Measurements from ENCODE around the gene BPTF.

The BPTF gene

GRCh38 chr17:67824735-67825626, at the start of gene BPTF:
TSS of gene BPTF (plus strand) at chr17:67825503. CDS start at chr17:67825725, 222 bp downstream.
- Histone ChIP-seq H3K9me3 (ENCODE audit: control insufficient read depth, low read length) (no peaks in the 10 kb centered on the region), H3K27me3 (ENCODE audit: control insufficient read depth, insufficient read depth, low read length) (no peaks in the 10 kb centered on the region), H3K27ac (peak within 1 kb of the TSS; percentile 63), H3K36me3 (ENCODE audit: control insufficient read depth, insufficient read depth, low read length) (no peaks in the 10 kb centered on the region), H3K4me2 (ENCODE audit: low read length) (peak within 1 kb of the TSS; percentile 98), H2AFZ (peak within 1 kb of the TSS; percentile 98), H3K79me2 (peaks cover 21% of the 10 kb centered on the region), H3K4me1 (peaks cover 4% of the 10 kb centered on the region), H3K4me3 (ENCODE audit: low read depth, low read length) (peak within 1 kb of the TSS; percentile 67), H3K9ac (peak within 1 kb of the TSS; percentile 37)
- TF ChIP-seq, protein P1, sequence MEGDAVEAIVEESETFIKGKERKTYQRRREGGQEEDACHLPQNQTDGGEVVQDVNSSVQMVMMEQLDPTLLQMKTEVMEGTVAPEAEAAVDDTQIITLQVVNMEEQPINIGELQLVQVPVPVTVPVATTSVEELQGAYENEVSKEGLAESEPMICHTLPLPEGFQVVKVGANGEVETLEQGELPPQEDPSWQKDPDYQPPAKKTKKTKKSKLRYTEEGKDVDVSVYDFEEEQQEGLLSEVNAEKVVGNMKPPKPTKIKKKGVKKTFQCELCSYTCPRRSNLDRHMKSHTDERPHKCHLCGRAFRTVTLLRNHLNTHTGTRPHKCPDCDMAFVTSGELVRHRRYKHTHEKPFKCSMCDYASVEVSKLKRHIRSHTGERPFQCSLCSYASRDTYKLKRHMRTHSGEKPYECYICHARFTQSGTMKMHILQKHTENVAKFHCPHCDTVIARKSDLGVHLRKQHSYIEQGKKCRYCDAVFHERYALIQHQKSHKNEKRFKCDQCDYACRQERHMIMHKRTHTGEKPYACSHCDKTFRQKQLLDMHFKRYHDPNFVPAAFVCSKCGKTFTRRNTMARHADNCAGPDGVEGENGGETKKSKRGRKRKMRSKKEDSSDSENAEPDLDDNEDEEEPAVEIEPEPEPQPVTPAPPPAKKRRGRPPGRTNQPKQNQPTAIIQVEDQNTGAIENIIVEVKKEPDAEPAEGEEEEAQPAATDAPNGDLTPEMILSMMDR (IDR thresholded peaks at IDR 0.05) = peak; percentile 96

DNA sequence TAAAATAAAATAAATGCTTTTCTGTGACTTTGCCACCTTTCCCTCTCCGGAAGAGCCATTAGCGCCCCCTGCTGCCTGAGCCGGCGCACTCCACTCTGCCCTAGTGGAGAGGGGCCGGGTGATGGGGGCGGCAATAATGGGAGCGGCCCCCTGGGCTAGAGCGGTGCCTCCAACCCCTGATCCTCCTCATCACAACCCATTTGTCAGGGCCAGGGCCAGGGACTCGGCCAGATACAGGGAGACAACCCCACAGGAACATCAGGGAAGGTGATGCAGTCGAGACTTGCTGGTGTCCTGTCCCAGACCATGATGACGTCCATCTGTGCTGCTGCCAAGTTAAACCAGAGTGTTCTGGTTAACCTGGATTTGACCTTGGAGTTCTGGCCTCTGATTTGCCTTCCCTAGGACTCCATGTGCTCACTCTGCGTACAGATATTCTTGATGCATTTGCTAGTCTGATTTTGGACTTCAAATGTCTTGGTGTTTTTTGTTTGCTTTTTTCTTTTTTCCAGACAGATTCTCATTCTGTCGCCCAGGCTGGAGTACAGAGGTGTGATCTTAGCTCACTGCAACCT, 46.1 kb upstream of the BPTF start:
- H3K79me2 ChIP-seq = no peaks in the 10 kb centered on the region
- H3K36me3 ChIP-seq (ENCODE audit: control insufficient read depth, insufficient read depth, low read length) = no peaks in the 10 kb centered on the region
- peak overlapping the region; percentile 50 for H2AFZ ChIP-seq
- H3K9ac ChIP-seq = no peak overlapping the region
- no peaks in the 10 kb centered on the region for H3K4me1 ChIP-seq
- no peak overlapping the region for H3K27ac ChIP-seq
- no peak overlapping the region for H3K4me2 ChIP-seq (ENCODE audit: low read length)
- H3K4me3 ChIP-seq (ENCODE audit: low read depth, low read length) = no peak overlapping the region
- TF ChIP-seq, protein P1 (IDR thresholded peaks at IDR 0.05) = peak; percentile 15
- no peaks in the 10 kb centered on the region for H3K27me3 ChIP-seq (ENCODE audit: control insufficient read depth, insufficient read depth, low read length)
- no peaks in the 10 kb centered on the region for H3K9me3 ChIP-seq (ENCODE audit: control insufficient read depth, low read length)

DNA sequence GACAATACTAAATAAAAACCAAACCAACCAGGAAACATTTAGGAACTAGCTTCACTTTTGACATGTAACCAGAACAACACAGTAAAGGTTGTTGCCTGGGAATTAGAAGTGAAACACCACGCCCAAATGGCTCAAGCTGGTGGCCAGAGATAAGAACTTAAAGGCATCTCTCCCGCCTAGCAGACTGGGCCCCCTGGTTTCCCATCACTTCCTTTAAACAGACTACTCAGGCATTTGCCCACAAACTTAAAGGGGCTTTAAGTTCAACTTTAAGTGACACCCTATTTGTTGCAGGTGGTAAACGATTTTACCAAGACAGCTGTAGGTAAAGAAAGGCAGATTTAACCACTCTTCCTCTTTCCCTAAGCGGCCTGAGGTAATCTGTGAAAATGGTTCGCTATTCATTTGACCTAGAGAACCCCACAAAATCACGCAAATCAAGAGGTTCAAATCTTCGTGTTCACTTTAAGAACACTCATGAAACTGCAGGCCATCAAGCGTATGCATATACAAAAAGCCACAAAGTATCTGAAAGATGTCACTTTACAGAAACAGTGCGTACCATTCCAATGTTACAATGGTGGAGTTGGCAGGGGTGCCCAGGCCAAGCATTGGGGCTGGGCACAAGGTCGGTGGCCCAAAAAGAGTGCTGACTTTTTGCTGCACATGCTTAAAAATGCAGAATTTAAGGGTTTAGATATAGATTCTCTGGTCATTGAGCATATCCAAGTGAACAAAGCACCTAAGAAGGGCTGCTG, 40.8 kb upstream of the BPTF start:
- Histone ChIP-seq H3K79me2 (no peaks in the 10 kb centered on the region), H3K36me3 (ENCODE audit: control insufficient read depth, insufficient read depth, low read length) (no peaks in the 10 kb centered on the region), H3K9me3 (ENCODE audit: control insufficient read depth, low read length) (no peaks in the 10 kb centered on the region), H3K4me2 (ENCODE audit: low read length) (no peak overlapping the region), H3K4me1 (no peaks in the 10 kb centered on the region), H3K4me3 (ENCODE audit: low read depth, low read length) (no peak overlapping the region), H3K9ac (no peak overlapping the region), H2AFZ (no peak overlapping the region), H3K27ac (no peak overlapping the region), H3K27me3 (ENCODE audit: control insufficient read depth, insufficient read depth, low read length) (no peaks in the 10 kb centered on the region)
- TF ChIP-seq, protein P1 (IDR thresholded peaks at IDR 0.05) = no peak

DNA sequence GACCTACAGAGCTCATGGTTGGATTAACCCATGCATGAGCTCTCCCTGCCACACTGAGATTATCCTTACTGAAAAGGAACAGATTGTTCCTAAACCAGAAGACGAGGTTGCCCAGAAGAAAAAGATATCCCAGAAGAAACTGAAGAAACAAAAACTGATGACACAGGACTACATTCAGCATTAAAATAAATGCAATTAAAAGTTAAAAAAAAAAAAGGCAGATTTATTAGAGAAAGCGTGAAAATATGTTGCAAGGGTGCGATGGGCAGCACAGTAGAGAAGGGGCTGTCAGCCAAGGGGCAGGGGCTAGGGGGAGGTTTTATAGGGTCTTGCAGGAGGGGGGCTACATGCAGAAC, 40.2 kb upstream of the BPTF start:
- Histone ChIP-seq H3K27me3 (ENCODE audit: control insufficient read depth, insufficient read depth, low read length) (no peaks in the 10 kb centered on the region), H3K4me1 (no peaks in the 10 kb centered on the region), H2AFZ (no peak overlapping the region), H3K36me3 (ENCODE audit: control insufficient read depth, insufficient read depth, low read length) (no peaks in the 10 kb centered on the region), H3K9me3 (ENCODE audit: control insufficient read depth, low read length) (no peaks in the 10 kb centered on the region), H3K4me2 (ENCODE audit: low read length) (no peak overlapping the region), H3K27ac (no peak overlapping the region), H3K9ac (no peak overlapping the region), H3K79me2 (no peaks in the 10 kb centered on the region), H3K4me3 (ENCODE audit: low read depth, low read length) (no peak overlapping the region)
- TF ChIP-seq, protein P1 (IDR thresholded peaks at IDR 0.05) = no peak

All from parathyroid adenoma (tissue), 2 donors.